Measurements from ENCODE around the gene MTHFSD.

MTHFSD gene

GRCh38 chr16:86567701-86568581 is 12.9 kb upstream of the MTHFSD start:
- H4K91ac ChIP-seq (ENCODE audit: low read depth, low read length) = no peak overlapping the region
- H3K4me3 ChIP-seq (ENCODE audit: low read depth, low read length) = peak overlapping the region; percentile 59
- H3K14ac ChIP-seq (ENCODE audit: low read length) = no peak overlapping the region
- H3K27ac ChIP-seq (ENCODE audit: low read depth, low read length) = no peak overlapping the region
- no peak for DNase-seq
- WGBS (ENCODE audit: extremely low coverage, insufficient coverage, insufficient read length) = no CpG with 5 or more reads among the region's 116 CpGs
- no peaks in the 10 kb centered on the region for H3K36me3 ChIP-seq (ENCODE audit: control insufficient read depth in 1 of 2, insufficient read depth in 2 of 2, low read length in 2 of 2)
- no peaks in the 10 kb centered on the region for H3K79me2 ChIP-seq (ENCODE audit: control insufficient read depth, insufficient read depth, low read length, poor library complexity)
- peaks cover 3% of the 10 kb centered on the region for H3K9me3 ChIP-seq (ENCODE audit: insufficient read depth, low read depth, low read length)
- H3K4ac ChIP-seq (ENCODE audit: low read depth, low read length) = no peak overlapping the region
- no peaks in the 10 kb centered on the region for H3K79me1 ChIP-seq (ENCODE audit: low read length)
- no peak overlapping the region for H2AFZ ChIP-seq (ENCODE audit: insufficient read depth, low read length, poor library complexity)
- no peak overlapping the region for H4K8ac ChIP-seq (ENCODE audit: low read depth, low read length)
- peaks cover 1 to 6% of the 10 kb centered on the region in 2 experiments for H3K4me1 ChIP-seq (ENCODE audit: control insufficient read depth in 1 of 2, insufficient read depth in 2 of 2, low read length in 2 of 2)
- H3K18ac ChIP-seq (ENCODE audit: low read length) = no peak overlapping the region
- H3K9ac ChIP-seq (ENCODE audit: low read length) = no peak overlapping the region
- H2BK120ac ChIP-seq (ENCODE audit: insufficient read depth, low read length, poor library complexity) = no peak overlapping the region
- H2BK12ac ChIP-seq (ENCODE audit: low read length) = no peak overlapping the region
- H2BK5ac ChIP-seq (ENCODE audit: low read depth, low read length, poor library complexity) = no peak overlapping the region
- H4K12ac ChIP-seq (ENCODE audit: low read depth, low read length) = no peak overlapping the region
- no peak overlapping the region for H2AK5ac ChIP-seq (ENCODE audit: low read length)
- H3K27me3 ChIP-seq (ENCODE audit: insufficient read depth, low read length) = peaks cover 73% of the 10 kb centered on the region
- H3K4me2 ChIP-seq (ENCODE audit: low read length) = peak overlapping the region; percentile 83
- H3K23ac ChIP-seq (ENCODE audit: low read length) = no peak overlapping the region

GRCh38 chr16:86566966-86567700 is 12.1 kb upstream of the MTHFSD start:
- H3K18ac ChIP-seq (ENCODE audit: low read length) = no peak overlapping the region
- no peak overlapping the region for H2BK5ac ChIP-seq (ENCODE audit: low read depth, low read length, poor library complexity)
- H3K27ac ChIP-seq (ENCODE audit: low read depth, low read length) = no peak overlapping the region
- H3K4ac ChIP-seq (ENCODE audit: low read depth, low read length) = no peak overlapping the region
- DNase-seq = no peak
- no peaks in the 10 kb centered on the region for H3K79me1 ChIP-seq (ENCODE audit: low read length)
- H3K23ac ChIP-seq (ENCODE audit: low read length) = no peak overlapping the region
- H2BK120ac ChIP-seq (ENCODE audit: insufficient read depth, low read length, poor library complexity) = no peak overlapping the region
- H4K91ac ChIP-seq (ENCODE audit: low read depth, low read length) = no peak overlapping the region
- no peak overlapping the region for H3K14ac ChIP-seq (ENCODE audit: low read length)
- H3K79me2 ChIP-seq (ENCODE audit: control insufficient read depth, insufficient read depth, low read length, poor library complexity) = no peaks in the 10 kb centered on the region
- no peak overlapping the region for H2AFZ ChIP-seq (ENCODE audit: insufficient read depth, low read length, poor library complexity)
- peaks cover 3% of the 10 kb centered on the region for H3K9me3 ChIP-seq (ENCODE audit: insufficient read depth, low read depth, low read length)
- H3K4me3 ChIP-seq (ENCODE audit: low read depth, low read length) = peak overlapping the region; percentile 59
- no peak overlapping the region for H4K12ac ChIP-seq (ENCODE audit: low read depth, low read length)
- no peak overlapping the region for H4K8ac ChIP-seq (ENCODE audit: low read depth, low read length)
- no peaks in the 10 kb centered on the region for H3K36me3 ChIP-seq (ENCODE audit: control insufficient read depth in 1 of 2, insufficient read depth in 2 of 2, low read length in 2 of 2)
- peak overlapping the region; percentile 49 for H3K9ac ChIP-seq (ENCODE audit: low read length)
- no peak overlapping the region for H2AK5ac ChIP-seq (ENCODE audit: low read length)
- peaks cover 68% of the 10 kb centered on the region for H3K27me3 ChIP-seq (ENCODE audit: insufficient read depth, low read length)
- peak overlapping the region; percentile 83 for H3K4me2 ChIP-seq (ENCODE audit: low read length)
- peaks cover 0 to 4% of the 10 kb centered on the region in 2 experiments for H3K4me1 ChIP-seq (ENCODE audit: control insufficient read depth in 1 of 2, insufficient read depth in 2 of 2, low read length in 2 of 2)
- no peak overlapping the region for H2BK12ac ChIP-seq (ENCODE audit: low read length)
- WGBS (ENCODE audit: extremely low coverage, insufficient coverage, insufficient read length) = no CpG with 5 or more reads among the region's 88 CpGs

GRCh38 chr16:86566601-86566965 is 11.5 kb upstream of the MTHFSD start, which contains the start of gene FOXC2:
Gene FOXC2 (plus strand): TSS chr16:86566829. CDS start chr16:86567336, 507 bp downstream.
- no peak within 1 kb of the TSS for H4K91ac ChIP-seq (ENCODE audit: low read depth, low read length)
- no peak within 1 kb of the TSS for H3K14ac ChIP-seq (ENCODE audit: low read length)
- H3K23ac ChIP-seq (ENCODE audit: low read length) = peak within 1 kb of the TSS; percentile 67
- peaks cover 0 to 4% of the 10 kb centered on the region in 2 experiments for H3K4me1 ChIP-seq (ENCODE audit: control insufficient read depth in 1 of 2, insufficient read depth in 2 of 2, low read length in 2 of 2)
- H2AK5ac ChIP-seq (ENCODE audit: low read length) = no peak within 1 kb of the TSS
- H3K9ac ChIP-seq (ENCODE audit: low read length) = peak within 1 kb of the TSS; percentile 49
- no CpG with 5 or more reads among the region's 30 CpGs for WGBS (ENCODE audit: extremely low coverage, insufficient coverage, insufficient read length)
- H3K27me3 ChIP-seq (ENCODE audit: insufficient read depth, low read length) = peaks cover 67% of the 10 kb centered on the region
- H2BK120ac ChIP-seq (ENCODE audit: insufficient read depth, low read length, poor library complexity) = no peak within 1 kb of the TSS
- no peak within 1 kb of the TSS for H3K27ac ChIP-seq (ENCODE audit: low read depth, low read length)
- H3K79me2 ChIP-seq (ENCODE audit: control insufficient read depth, insufficient read depth, low read length, poor library complexity) = no peaks in the 10 kb centered on the region
- peaks cover 2% of the 10 kb centered on the region for H3K9me3 ChIP-seq (ENCODE audit: insufficient read depth, low read depth, low read length)
- no peak within 1 kb of the TSS for H4K12ac ChIP-seq (ENCODE audit: low read depth, low read length)
- H3K18ac ChIP-seq (ENCODE audit: low read length) = no peak within 1 kb of the TSS
- H3K79me1 ChIP-seq (ENCODE audit: low read length) = no peaks in the 10 kb centered on the region
- H3K36me3 ChIP-seq (ENCODE audit: control insufficient read depth in 1 of 2, insufficient read depth in 2 of 2, low read length in 2 of 2) = no peaks in the 10 kb centered on the region
- peak within 1 kb of the TSS; percentile 83 for H3K4me2 ChIP-seq (ENCODE audit: low read length)
- H2AFZ ChIP-seq (ENCODE audit: insufficient read depth, low read length, poor library complexity) = no peak within 1 kb of the TSS
- no peak within 1 kb of the TSS for H4K8ac ChIP-seq (ENCODE audit: low read depth, low read length)
- H3K4ac ChIP-seq (ENCODE audit: low read depth, low read length) = no peak within 1 kb of the TSS
- DNase-seq = peak in 1 of 2 donors; percentile 54
- H2BK5ac ChIP-seq (ENCODE audit: low read depth, low read length, poor library complexity) = no peak within 1 kb of the TSS
- H3K4me3 ChIP-seq (ENCODE audit: low read depth, low read length) = peak within 1 kb of the TSS; percentile 59
- H2BK12ac ChIP-seq (ENCODE audit: low read length) = no peak within 1 kb of the TSS

GRCh38 chr16:86565644-86566511 is 10.8 kb upstream of the MTHFSD start:
- Histone ChIP-seq H2AFZ (ENCODE audit: insufficient read depth, low read length, poor library complexity) (no peak overlapping the region), H3K4me1 (ENCODE audit: control insufficient read depth in 1 of 2, insufficient read depth in 2 of 2, low read length in 2 of 2) (peaks cover 0 to 4% of the 10 kb centered on the region in 2 experiments), H3K18ac (ENCODE audit: low read length) (no peak overlapping the region), H3K79me2 (ENCODE audit: control insufficient read depth, insufficient read depth, low read length, poor library complexity) (no peaks in the 10 kb centered on the region), H3K4ac (ENCODE audit: low read depth, low read length) (no peak overlapping the region), H2BK120ac (ENCODE audit: insufficient read depth, low read length, poor library complexity) (no peak overlapping the region), H4K8ac (ENCODE audit: low read depth, low read length) (no peak overlapping the region), H4K91ac (ENCODE audit: low read depth, low read length) (no peak overlapping the region), H3K23ac (ENCODE audit: low read length) (peak overlapping the region; percentile 67), H3K27me3 (ENCODE audit: insufficient read depth, low read length) (peaks cover 60% of the 10 kb centered on the region), H4K12ac (ENCODE audit: low read depth, low read length) (no peak overlapping the region), H3K4me3 (ENCODE audit: low read depth, low read length) (peak overlapping the region; percentile 24), H3K36me3 (ENCODE audit: control insufficient read depth in 1 of 2, insufficient read depth in 2 of 2, low read length in 2 of 2) (no peaks in the 10 kb centered on the region), H2AK5ac (ENCODE audit: low read length) (no peak overlapping the region), H3K9me3 (ENCODE audit: insufficient read depth, low read depth, low read length) (peaks cover 3% of the 10 kb centered on the region), H3K9ac (ENCODE audit: low read length) (no peak overlapping the region), H2BK5ac (ENCODE audit: low read depth, low read length, poor library complexity) (no peak overlapping the region), H3K79me1 (ENCODE audit: low read length) (no peaks in the 10 kb centered on the region), H3K14ac (ENCODE audit: low read length) (no peak overlapping the region), H2BK12ac (ENCODE audit: low read length) (no peak overlapping the region), H3K4me2 (ENCODE audit: low read length) (no peak overlapping the region), H3K27ac (ENCODE audit: low read depth, low read length) (no peak overlapping the region)
- no peak for DNase-seq
- no CpG with 5 or more reads among the region's 53 CpGs for WGBS (ENCODE audit: extremely low coverage, insufficient coverage, insufficient read length)

All from trophoblast cell (in vitro differentiated cells and primary cell).